GM12875 (cell line): ENCODE measurements around the gene AFG3L2.

Experiments
- H3K4me3 ChIP-seq: one replicate; pipeline ENCODE4 v1.5.1; 2011; ENCODE audit warnings: low read depth, low read length, control low read depth
- TF ChIP-seq, protein P1 (sequence below): IDR thresholded peaks from 2 replicates; pipeline ENCODE4 v1.5.1; 2011; ENCODE audit warnings: low read depth, mild to moderate bottlenecking, control low read depth, inconsistent platforms, low read length, moderate library complexity, borderline replicate concordance; ENCODE audit not compliant: insufficient read depth

The AFG3L2 gene

DNA sequence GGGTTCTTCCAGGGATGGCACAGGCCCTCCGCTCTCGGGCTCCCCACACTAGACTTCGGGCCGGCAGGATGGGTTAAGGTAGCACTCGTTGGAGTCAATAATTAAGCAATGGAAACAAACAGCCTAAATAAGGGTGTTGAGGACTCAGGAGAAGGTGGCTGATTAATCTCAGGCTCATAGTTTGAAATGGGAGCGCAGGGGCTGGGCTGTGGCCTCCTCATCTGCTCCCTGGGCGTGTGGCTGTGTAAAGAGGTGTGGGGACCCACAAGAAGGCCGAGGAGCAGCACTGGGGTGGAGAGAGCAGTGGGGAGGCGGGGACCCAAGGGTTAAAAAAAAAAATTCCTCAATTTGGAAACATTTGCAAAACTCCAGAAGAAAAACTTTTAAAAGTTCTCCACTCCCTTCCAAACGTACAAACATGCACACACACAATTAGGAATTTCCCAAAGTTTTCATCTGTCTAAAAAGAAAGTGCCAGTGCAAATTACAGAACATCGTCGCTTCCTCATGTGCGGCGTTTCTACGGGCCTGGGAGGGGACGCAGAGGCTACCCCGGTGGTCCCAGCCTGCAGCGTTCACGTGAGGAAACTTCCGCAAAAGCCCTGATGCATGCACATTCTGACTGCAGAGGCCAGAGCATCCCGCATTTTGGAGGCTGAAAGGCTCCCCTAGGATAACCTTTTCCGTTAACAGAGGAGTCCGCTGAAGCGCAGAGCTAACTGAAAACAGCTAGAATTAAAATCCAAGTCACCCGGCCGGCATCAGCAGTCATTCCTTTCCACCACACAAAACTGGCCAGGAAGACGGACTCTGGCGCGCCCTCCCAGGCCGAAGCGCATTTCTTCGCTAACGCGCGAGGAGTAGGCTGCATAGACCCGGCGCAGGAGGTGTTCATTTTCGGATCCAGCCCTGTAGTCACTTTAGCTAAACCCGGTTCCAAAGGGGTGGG is 70.0 kb downstream of the AFG3L2 start:
- TF ChIP-seq, protein P1, sequence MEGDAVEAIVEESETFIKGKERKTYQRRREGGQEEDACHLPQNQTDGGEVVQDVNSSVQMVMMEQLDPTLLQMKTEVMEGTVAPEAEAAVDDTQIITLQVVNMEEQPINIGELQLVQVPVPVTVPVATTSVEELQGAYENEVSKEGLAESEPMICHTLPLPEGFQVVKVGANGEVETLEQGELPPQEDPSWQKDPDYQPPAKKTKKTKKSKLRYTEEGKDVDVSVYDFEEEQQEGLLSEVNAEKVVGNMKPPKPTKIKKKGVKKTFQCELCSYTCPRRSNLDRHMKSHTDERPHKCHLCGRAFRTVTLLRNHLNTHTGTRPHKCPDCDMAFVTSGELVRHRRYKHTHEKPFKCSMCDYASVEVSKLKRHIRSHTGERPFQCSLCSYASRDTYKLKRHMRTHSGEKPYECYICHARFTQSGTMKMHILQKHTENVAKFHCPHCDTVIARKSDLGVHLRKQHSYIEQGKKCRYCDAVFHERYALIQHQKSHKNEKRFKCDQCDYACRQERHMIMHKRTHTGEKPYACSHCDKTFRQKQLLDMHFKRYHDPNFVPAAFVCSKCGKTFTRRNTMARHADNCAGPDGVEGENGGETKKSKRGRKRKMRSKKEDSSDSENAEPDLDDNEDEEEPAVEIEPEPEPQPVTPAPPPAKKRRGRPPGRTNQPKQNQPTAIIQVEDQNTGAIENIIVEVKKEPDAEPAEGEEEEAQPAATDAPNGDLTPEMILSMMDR: no peak
- H3K4me3 ChIP-seq: no peak overlapping the region

DNA sequence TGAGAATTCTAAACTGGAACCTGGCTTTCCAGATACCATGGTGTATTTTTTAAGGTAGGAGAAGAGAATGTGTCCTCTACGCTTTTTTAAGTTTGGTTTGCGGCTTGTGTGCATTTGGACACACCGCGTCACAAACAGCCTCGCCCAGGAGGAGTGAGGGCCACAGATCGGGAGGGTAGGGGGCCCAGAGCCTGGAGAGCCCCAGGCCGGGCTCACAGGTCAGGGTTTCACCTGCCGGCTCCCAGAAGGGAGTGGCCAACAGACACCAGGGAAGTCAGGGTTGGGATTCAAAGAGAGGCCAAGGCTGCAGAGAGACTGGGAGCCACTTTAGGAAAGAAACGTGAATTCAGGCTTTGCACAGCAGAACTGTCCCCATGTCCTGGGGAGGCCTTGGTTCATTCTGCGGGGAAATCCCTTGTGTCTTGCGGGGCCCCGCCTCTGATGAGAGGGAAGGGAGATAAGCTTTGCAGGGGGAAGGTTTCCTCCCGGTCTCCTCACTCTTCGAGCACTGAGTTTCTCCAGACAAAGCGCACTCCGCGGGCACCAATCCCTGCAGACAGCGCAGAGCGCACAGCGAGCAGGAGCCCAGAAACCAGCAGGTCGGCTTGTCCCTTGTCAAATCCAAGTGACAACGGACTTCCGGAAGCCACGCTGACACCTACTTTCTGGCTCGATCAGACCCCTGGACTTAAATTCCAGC is 70.9 kb downstream of the AFG3L2 start:
- no peak overlapping the region for H3K4me3 ChIP-seq
- TF ChIP-seq, protein P1: no peak

DNA sequence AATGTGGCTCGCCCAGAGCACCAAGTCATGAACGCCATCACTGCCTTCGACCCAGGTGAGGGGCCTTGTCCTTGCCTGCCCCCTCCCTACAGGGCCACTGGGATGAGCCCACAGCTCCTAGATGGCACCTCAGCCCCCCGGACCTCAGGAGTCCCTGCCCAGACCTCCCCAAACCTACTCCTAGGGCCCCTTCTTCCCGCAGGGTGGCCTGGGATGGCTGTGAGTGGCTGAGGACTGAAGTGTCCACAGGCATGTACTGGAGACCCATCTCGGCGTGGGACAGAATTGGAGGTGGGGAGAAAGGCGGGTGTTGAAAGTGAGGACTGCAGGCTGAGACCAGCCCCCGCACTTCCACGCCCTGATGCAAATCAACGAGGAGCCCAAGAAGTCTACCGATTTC is 71.8 kb downstream of the AFG3L2 start:
- TF ChIP-seq, protein P1: no peak
- H3K4me3 ChIP-seq: no peak overlapping the region

DNA sequence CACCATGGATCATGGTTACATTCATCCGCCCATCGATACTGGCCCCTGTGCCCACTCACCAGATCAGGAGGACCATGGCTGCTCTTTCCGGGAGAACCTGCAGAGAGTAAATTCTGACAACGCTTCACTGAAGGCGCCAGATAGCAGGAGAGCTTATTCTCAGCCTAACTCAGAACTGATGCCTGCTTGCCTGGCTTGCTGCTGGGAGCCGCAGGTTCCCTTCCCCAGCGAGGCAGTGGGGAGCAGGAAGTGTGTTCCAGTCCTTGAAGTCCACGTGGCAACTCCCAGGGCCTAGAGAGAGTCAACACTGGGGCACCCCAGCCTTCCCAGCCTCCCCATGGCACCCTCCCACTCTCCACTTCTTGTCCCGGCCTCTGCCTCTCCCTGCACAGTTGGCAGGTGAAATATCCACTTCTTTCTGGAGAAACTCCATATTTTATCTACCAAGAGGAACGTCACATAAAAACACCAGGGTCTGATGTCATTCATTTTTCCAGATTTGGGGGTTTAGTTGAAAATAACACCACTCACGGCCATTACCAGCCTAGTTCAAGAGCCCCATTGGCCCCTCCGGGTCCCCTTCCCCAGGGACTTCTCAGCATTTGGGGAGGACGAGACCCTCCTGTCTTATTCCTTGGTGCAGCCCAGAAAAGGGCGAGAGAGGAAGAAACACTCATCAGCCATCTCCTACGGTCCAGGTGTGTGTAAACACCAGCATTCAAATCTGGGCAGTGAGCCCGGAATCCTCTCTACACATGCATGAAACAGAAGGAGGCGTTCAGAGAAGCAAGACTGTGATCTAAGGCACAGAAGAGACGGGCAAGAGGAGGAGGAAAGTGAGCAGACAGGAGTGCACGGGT is 72.4 kb downstream of the AFG3L2 start:
- TF ChIP-seq, protein P1: no peak

DNA sequence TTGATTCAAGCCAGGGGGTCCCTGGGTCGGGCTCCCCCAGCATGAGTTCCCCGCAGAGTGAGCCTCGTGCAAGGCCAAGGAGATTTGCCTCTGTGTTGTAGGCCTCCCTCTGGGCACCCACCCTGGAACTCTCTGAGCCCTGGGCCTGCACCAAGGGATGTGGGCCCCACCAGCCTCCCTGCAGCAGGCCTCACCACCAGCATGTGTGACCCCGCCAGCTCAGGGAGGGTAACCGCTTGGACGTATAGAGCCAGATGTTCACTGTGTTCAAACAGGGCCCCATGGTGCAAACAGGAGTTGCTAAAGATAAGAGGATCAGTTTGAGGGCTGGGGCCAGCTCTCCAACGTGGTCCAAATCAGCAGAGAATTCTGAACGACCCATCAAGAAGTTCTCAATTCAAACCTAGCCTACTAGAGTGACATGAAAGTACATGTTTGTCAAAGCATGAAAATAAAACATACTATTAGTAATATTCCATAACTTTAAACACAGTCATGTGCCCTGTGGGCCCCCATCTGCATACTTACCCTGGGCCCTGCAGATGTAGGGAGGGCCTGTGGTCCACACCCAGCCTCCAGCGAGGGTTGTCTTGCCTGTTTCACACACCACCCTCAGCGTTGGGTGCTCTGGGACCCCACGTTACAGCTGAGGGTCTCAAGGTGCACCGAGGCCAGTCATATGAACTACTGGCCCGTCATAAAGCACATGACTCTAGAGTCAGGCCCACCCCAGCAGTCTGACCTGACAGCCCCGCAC is 74.5 kb downstream of the AFG3L2 start:
- H3K4me3 ChIP-seq: no peak overlapping the region
- TF ChIP-seq, protein P1: no peak

More for the DNA sequence above, 72.4 kb downstream of the AFG3L2 start:
- no peak overlapping the region for H3K4me3 ChIP-seq
